GM12878 (cell line): ENCODE data around the gene MTIF3. TPM values are rescaled to one million over a fixed set of nuclear protein-coding genes. Genes with fewer than 3 reads are reported as not detected.

Experiments used
- EP300 ChIP-seq, 2 experiments: fragments of 150-350 bp in 1 of 2; IDR thresholded peaks; 2 replicates each; pipeline ENCODE4 v1.6.1; 2011 to 2012; ENCODE audit warnings: low read depth in 2 of 2, low read length in 2 of 2, borderline replicate concordance in 1 of 2, improper control_type of control experiment in 1 of 2, inconsistent platforms in 1 of 2; ENCODE audit not compliant: control insufficient read depth in 1 of 2
- EZH2 ChIP-seq: IDR thresholded peaks from 2 replicates; pipeline ENCODE4 v1.6.1; 2012; ENCODE audit warnings: low read depth, mild to moderate bottlenecking, control low read depth, inconsistent platforms, low read length, borderline replicate concordance; ENCODE audit not compliant: control insufficient read depth
- IRF4 ChIP-seq: IDR thresholded peaks from 2 replicates; pipeline ENCODE4 v1.6.1; 2011; ENCODE audit warnings: low read depth, low read length
- KAT2A ChIP-seq: conservative IDR thresholded peaks from 2 replicates; pipeline ENCODE4 v1.6.1; 2011; ENCODE audit warnings: low read depth, low read length; ENCODE audit not compliant: control insufficient read depth
- MTA3 ChIP-seq: IDR thresholded peaks from 2 replicates; pipeline ENCODE4 v1.6.1; 2012; ENCODE audit warnings: low read length, inconsistent platforms, borderline replicate concordance
- NR2F1 ChIP-seq: fragments of 450-650 bp; conservative IDR thresholded peaks from 2 replicates; pipeline ENCODE4 v1.6.1; 2017; ENCODE audit warnings: mild to moderate bottlenecking
- RB1 ChIP-seq: fragments of 450-650 bp; formaldehyde crosslinking; IDR thresholded peaks from 2 replicates; pipeline ENCODE4 v1.6.1; 2017; ENCODE audit warnings: mild to moderate bottlenecking, borderline replicate concordance
- RFX5 ChIP-seq: IDR thresholded peaks from 2 replicates; pipeline ENCODE4 v1.6.1; 2011; ENCODE audit warnings: low read depth, low read length, improper control_type of control experiment
- TBL1XR1 ChIP-seq: IDR thresholded peaks from 2 replicates; pipeline ENCODE4 v1.6.1; 2012; ENCODE audit warnings: low read depth, low read length, improper control_type of control experiment
- ZNF217 ChIP-seq: fragments of 450-650 bp; IDR thresholded peaks from 2 replicates; pipeline ENCODE4 v1.6.1; 2017; ENCODE audit warnings: antibody characterized with exemption, mild to moderate bottlenecking
- polyA plus RNA-seq, 11 experiments: library from polyadenylated mRNA; depleted of rRNA in 4 of 11; unstranded in 6 of 11; stranded (reverse) in 5 of 11; fragments of >200 nt; fragmentation: Nextera tagmentation in 4 of 11; fragmentation: Illumina TruSeq in 1 of 11; extraction: Ambion mirVana in 4 of 11; extraction: Trizol in 1 of 11; gene quantifications; 1 replicate in 1 of 11; 2 replicates in 10 of 11; pipeline versions ENCODE4 v1.2.1 to v1.2.3, GENCODE V29; 2011 to 2016; ENCODE audit warnings: inconsistent platforms in 2 of 11, missing spikeins in 2 of 11, low read depth in 1 of 11
- total RNA-seq, 4 experiments: library from RNA; depleted of rRNA in 3 of 4; stranded (reverse); fragments of >200 nt in 3 of 4; fragmentation: Illumina TruSeq in 1 of 4; extraction: Trizol in 1 of 4; gene quantifications; 2 replicates each; pipeline versions ENCODE4 v1.2.1 to v1.2.3, GENCODE V29; 2013 to 2021
- TF ChIP-seq, protein P1 (sequence below): fragments of 450-650 bp; conservative IDR thresholded peaks from 2 replicates; pipeline ENCODE4 v1.6.1; 2017; ENCODE audit warnings: mild to moderate bottlenecking, moderate library complexity

MTIF3 gene
- total and polyA plus RNA-seq, 10 of the 15 experiments (the other 5 are each of a cell fraction or from before 2014, with no cell fraction given): 22.4 to 73.9 (median 49.7) TPM

- TF ChIP-seq RB1 (peak; percentile 82), ZNF217 (no peak), TBL1XR1 (no peak), RFX5 (no peak), MTA3 (no peak; the same call in 1 of the 2 replicates), IRF4 (no peak), NR2F1 (peak; percentile 85; the same call in 1 of the 2 replicates), EZH2 (no peak), KAT2A (no peak), EP300 (IDR thresholded peaks at IDR 0.05; ENCODE audit: borderline replicate concordance in 1 of 2, control insufficient read depth in 1 of 2, low read depth in 2 of 2, low read length in 2 of 2) (no peak)
- TF ChIP-seq, protein P1, sequence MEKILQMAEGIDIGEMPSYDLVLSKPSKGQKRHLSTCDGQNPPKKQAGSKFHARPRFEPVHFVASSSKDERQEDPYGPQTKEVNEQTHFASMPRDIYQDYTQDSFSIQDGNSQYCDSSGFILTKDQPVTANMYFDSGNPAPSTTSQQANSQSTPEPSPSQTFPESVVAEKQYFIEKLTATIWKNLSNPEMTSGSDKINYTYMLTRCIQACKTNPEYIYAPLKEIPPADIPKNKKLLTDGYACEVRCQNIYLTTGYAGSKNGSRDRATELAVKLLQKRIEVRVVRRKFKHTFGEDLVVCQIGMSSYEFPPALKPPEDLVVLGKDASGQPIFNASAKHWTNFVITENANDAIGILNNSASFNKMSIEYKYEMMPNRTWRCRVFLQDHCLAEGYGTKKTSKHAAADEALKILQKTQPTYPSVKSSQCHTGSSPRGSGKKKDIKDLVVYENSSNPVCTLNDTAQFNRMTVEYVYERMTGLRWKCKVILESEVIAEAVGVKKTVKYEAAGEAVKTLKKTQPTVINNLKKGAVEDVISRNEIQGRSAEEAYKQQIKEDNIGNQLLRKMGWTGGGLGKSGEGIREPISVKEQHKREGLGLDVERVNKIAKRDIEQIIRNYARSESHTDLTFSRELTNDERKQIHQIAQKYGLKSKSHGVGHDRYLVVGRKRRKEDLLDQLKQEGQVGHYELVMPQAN: peak; percentile 98
Measured at GRCh38 chr13:27424246-27425157, 25.9 kb downstream of the MTIF3 start, which contains the start of gene GTF3A (continued).
